Measurements from ENCODE around the gene LSP1.
"Not testable (repeated sequence)": the region's sequence is repeated elsewhere in the genome, so short reads cannot be mapped to it uniquely, and the experiment has no call there.

Gene LSP1, protein sequence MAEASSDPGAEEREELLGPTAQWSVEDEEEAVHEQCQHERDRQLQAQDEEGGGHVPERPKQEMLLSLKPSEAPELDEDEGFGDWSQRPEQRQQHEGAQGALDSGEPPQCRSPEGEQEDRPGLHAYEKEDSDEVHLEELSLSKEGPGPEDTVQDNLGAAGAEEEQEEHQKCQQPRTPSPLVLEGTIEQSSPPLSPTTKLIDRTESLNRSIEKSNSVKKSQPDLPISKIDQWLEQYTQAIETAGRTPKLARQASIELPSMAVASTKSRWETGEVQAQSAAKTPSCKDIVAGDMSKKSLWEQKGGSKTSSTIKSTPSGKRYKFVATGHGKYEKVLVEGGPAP

DNA sequence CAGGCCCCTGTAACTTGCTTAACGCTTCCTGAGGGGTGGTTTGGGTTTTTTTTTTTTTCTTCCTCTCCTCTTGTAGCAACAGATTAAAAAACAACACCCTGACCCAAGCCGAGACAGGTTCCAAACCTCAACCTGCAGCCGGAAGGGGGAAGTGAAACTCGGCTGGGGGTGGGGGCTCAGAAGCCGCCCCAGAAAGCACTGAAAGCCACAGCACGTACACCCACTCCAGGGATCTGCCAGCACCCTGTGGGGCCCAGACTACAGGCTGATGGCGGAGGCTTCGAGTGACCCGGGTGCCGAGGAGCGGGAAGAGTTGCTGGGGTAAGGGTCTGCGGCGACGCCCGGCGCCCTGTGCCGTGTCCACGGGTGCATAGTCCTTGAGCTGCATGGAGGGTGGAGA is at the start of gene LSP1:
LSP1 (plus strand) TSS at position 208 of the 400 bp plus-strand sequence; CDS start at position 269, 61 bp downstream.
- Histone ChIP-seq H3K36me3 (ENCODE audit: insufficient read depth, low read length) (no peaks in the 10 kb centered on the region), H3K27ac (ENCODE audit: low read depth, low read length) (no peak within 1 kb of the TSS), H3K27me3 (ENCODE audit: insufficient read depth, low read length) (no peaks in the 10 kb centered on the region), H3K4me1 (ENCODE audit: control insufficient read depth, insufficient read depth, low read length, unreplicated experiment) (no peaks in the 10 kb centered on the region), H3K4me3 (ENCODE audit: low read depth, low read length) (no peak within 1 kb of the TSS), H2AFZ (ENCODE audit: low read length, unreplicated experiment) (no peak within 1 kb of the TSS), H3K79me2 (ENCODE audit: control insufficient read depth, insufficient read depth, low read length, unreplicated experiment) (no peaks in the 10 kb centered on the region)

DNA sequence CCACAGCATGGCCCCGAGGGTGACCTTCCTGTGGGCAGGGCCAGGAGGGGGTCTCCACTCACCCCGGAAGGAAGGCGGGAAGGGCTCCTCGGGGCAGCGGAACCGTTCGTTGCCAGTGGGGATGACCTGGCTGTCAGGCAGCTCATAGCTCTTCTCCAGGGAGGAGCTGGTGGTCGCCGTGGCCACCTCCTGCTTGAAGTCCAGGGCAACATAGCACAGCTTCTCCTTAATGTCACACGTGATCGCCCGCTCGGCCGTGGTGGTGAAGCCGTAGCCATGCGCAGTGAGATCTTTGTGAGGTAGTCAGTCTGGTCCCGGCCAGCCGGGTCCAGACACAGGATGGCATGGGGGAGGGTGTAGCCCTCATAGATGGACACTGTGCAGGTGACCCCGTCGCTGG is 49.6 kb upstream of the LSP1 start:
- no peaks in the 10 kb centered on the region for H3K36me3 ChIP-seq (ENCODE audit: insufficient read depth, low read length)
- H3K27me3 ChIP-seq (ENCODE audit: insufficient read depth, low read length) = no peaks in the 10 kb centered on the region
- no peak overlapping the region for H3K27ac ChIP-seq (ENCODE audit: low read depth, low read length)

DNA sequence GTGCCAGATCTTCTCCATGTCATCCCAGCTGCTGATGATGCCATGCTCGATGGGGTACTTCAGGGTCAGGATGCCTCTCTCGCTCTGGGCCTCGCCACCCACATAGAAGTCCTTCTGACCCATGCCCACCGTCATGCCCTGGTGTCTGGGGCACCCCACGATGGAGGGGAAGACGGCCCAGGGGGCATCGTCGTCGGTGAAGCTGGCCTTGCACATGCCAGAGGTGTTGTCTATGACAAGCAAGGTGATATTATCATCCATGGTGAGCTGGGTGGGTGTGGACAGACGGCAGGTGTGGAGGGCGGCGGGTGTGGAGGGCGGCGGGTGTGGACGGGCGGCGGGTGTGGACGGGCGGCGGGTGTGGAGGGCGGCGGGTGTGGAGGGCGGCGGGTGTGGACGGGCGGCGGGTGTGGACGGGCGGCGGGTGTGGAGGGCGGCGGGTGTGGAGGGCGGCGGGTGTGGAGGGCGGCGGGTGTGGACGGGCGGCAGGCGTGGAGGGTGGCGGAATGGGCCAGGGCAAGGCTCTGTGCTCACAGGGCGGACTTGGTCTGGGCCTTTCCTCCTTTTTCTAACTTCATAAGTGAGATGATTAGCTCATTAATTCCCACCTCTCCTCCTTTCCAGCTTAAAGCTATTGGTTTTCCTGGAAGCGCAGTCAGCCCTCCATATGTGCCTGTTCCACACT is 48.9 kb upstream of the LSP1 start:
- H3K27ac ChIP-seq (ENCODE audit: low read depth, low read length); H3K36me3 ChIP-seq (ENCODE audit: insufficient read depth, low read length); H3K4me1 ChIP-seq (ENCODE audit: control insufficient read depth, insufficient read depth, low read length, unreplicated experiment); H3K79me2 ChIP-seq (ENCODE audit: control insufficient read depth, insufficient read depth, low read length, unreplicated experiment); H2AFZ ChIP-seq (ENCODE audit: low read length, unreplicated experiment); H3K27me3 ChIP-seq (ENCODE audit: insufficient read depth, low read length); H3K4me3 ChIP-seq (ENCODE audit: low read depth, low read length): not testable (repeated sequence)

More for the DNA sequence above, 49.6 kb upstream of the LSP1 start:
- no peak overlapping the region for H2AFZ ChIP-seq (ENCODE audit: low read length, unreplicated experiment)
- no peaks in the 10 kb centered on the region for H3K79me2 ChIP-seq (ENCODE audit: control insufficient read depth, insufficient read depth, low read length, unreplicated experiment)
- H3K4me3 ChIP-seq (ENCODE audit: low read depth, low read length) = no peak overlapping the region
- no peaks in the 10 kb centered on the region for H3K4me1 ChIP-seq (ENCODE audit: control insufficient read depth, insufficient read depth, low read length, unreplicated experiment)

DNA sequence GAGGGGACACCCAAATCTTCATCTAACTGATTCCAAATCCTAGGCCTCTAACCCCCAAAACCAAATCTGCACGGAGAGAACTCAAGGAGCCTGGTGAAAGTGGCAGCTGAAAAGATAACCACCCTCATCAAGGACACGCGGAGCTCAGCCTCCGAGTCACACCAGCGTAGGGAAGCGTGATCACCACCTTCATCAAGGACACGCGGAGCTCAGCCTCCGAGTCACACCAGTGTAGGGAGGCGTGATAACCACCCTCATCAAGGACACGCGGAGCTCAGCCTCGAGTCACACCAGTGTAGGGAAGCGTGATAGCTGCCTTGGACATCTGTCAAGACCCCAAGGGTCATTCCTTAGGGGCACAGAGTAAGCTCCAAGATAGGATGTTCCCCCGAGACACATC is 47.4 kb upstream of the LSP1 start:
- 0 out of 2 replicates have a peak, but pooled peaks cover 3% of the 10 kb centered on the region for H3K27me3 ChIP-seq (ENCODE audit: insufficient read depth, low read length)
- no peaks in the 10 kb centered on the region for H3K79me2 ChIP-seq (ENCODE audit: control insufficient read depth, insufficient read depth, low read length, unreplicated experiment)
- H3K27ac ChIP-seq (ENCODE audit: low read depth, low read length) = no peak overlapping the region
- no peak overlapping the region for H2AFZ ChIP-seq (ENCODE audit: low read length, unreplicated experiment)
- no peak overlapping the region for H3K4me3 ChIP-seq (ENCODE audit: low read depth, low read length)
- no peaks in the 10 kb centered on the region for H3K4me1 ChIP-seq (ENCODE audit: control insufficient read depth, insufficient read depth, low read length, unreplicated experiment)
- H3K36me3 ChIP-seq (ENCODE audit: insufficient read depth, low read length) = no peaks in the 10 kb centered on the region

DNA sequence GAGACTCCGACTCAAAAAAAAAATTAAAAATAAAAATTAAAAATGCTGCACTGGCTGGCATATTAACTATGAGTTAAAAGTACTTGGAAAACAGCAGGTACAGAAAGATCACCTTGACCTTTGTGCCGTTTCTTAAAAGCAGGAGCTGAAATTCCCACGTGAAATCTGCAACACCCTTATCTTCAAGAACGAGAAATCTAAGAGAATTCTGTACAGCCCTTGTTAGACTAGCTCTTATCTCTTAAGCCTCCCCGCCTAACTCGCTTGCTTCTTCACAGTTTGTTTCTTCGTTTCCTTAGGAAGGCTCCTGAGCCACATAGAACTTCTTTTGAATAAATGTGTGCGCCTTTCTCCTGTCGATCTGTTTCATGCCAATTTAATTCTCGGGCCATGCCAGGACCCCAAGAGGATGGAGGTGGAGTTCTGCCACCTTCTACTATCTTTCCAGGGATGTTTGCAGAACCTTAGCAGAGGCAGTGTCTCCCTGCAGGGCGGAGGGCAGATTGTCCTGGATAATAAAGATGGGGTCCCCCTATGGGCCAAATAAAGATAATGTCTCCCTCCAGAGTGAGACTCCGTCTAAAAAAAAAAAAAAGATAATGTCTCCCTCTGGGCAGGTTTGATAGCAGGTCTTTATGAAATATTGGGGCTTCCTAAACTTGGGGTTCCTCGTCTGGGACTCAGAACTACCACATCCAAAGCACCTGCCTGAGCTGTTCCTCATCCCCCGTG is 45.5 kb upstream of the LSP1 start:
- Histone ChIP-seq H2AFZ (ENCODE audit: low read length, unreplicated experiment) (no peak overlapping the region), H3K36me3 (ENCODE audit: insufficient read depth, low read length) (no peaks in the 10 kb centered on the region), H3K27me3 (ENCODE audit: insufficient read depth, low read length) (peaks cover 8% of the 10 kb centered on the region; the same call in 1 of the 2 replicates), H3K79me2 (ENCODE audit: control insufficient read depth, insufficient read depth, low read length, unreplicated experiment) (no peaks in the 10 kb centered on the region), H3K27ac (ENCODE audit: low read depth, low read length) (no peak overlapping the region), H3K4me1 (ENCODE audit: control insufficient read depth, insufficient read depth, low read length, unreplicated experiment) (no peaks in the 10 kb centered on the region), H3K4me3 (ENCODE audit: low read depth, low read length) (no peak overlapping the region)

DNA sequence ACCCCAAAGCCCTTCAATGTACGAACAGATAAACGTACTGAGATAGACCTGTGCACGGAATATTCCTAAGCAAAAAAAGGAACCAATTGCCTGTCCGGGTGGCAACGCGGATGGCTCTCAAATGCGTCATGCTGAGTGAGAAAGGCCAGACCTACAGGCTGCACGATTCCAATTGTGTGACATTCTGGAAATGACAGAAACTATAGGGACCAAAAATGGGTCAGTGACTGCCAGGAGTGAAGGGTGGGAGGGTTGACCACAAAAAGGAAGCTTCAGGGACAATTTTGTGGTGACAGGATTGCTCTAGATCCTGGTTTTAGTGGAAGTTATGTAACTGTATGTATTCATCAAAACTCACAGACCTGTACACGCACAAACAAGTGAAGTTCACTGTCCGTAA is 42.1 kb upstream of the LSP1 start:
- peaks cover 9% of the 10 kb centered on the region for H3K27me3 ChIP-seq (ENCODE audit: insufficient read depth, low read length)
- H3K27ac ChIP-seq (ENCODE audit: low read depth, low read length) = no peak overlapping the region
- H3K36me3 ChIP-seq (ENCODE audit: insufficient read depth, low read length) = no peaks in the 10 kb centered on the region
- H2AFZ ChIP-seq (ENCODE audit: low read length, unreplicated experiment) = no peak overlapping the region
- no peak overlapping the region for H3K4me3 ChIP-seq (ENCODE audit: low read depth, low read length)
- no peaks in the 10 kb centered on the region for H3K79me2 ChIP-seq (ENCODE audit: control insufficient read depth, insufficient read depth, low read length, unreplicated experiment)
- no peaks in the 10 kb centered on the region for H3K4me1 ChIP-seq (ENCODE audit: control insufficient read depth, insufficient read depth, low read length, unreplicated experiment)

DNA sequence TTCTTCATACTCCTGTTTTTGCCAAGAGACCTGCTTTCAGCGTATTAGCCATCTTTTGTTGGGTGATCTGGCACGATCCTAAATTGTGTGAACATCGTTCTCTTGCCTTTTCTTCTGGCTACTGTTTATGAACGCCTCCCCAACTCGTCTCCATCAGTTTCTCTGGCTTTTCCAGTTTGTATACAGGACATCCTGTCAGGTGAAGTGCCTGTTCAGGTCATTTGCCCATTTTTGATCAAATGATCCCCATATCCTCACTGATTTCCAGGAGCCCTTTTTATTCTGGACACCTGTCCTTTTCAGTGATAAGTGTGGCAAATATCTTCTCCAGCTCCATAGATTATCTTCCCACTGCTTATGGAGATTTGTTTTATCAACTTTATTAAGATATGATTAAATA is 40.6 kb upstream of the LSP1 start:
- Histone ChIP-seq H3K79me2 (ENCODE audit: control insufficient read depth, insufficient read depth, low read length, unreplicated experiment) (no peaks in the 10 kb centered on the region), H3K4me3 (ENCODE audit: low read depth, low read length) (no peak overlapping the region), H3K27ac (ENCODE audit: low read depth, low read length) (no peak overlapping the region), H3K27me3 (ENCODE audit: insufficient read depth, low read length) (peaks cover 9% of the 10 kb centered on the region), H3K36me3 (ENCODE audit: insufficient read depth, low read length) (no peaks in the 10 kb centered on the region), H2AFZ (ENCODE audit: low read length, unreplicated experiment) (no peak overlapping the region), H3K4me1 (ENCODE audit: control insufficient read depth, insufficient read depth, low read length, unreplicated experiment) (no peaks in the 10 kb centered on the region)

DNA sequence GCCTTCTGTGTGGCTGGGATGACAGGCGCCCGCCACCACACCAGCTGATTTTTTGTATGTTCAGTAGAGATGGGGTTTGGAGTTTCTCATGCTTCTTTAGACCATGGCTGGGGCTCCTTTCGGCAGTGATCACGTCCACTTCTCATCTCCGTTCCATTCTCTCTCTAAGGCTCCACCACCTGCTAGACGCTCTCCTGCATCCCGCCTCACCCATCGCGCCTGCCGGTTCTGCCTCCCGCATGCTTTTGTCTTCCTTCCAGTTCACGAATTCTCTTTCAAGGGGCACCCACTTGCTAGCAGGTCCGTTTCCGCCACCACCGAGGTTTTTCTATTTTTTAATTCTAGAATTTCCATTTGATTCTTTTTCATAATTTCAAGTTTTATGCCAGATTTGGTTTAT is 40.1 kb upstream of the LSP1 start:
- no peaks in the 10 kb centered on the region for H3K79me2 ChIP-seq (ENCODE audit: control insufficient read depth, insufficient read depth, low read length, unreplicated experiment)
- H3K36me3 ChIP-seq (ENCODE audit: insufficient read depth, low read length) = no peaks in the 10 kb centered on the region
- H3K4me3 ChIP-seq (ENCODE audit: low read depth, low read length) = no peak overlapping the region
- H3K27ac ChIP-seq (ENCODE audit: low read depth, low read length) = no peak overlapping the region
- H3K27me3 ChIP-seq (ENCODE audit: insufficient read depth, low read length) = peaks cover 15% of the 10 kb centered on the region
- no peaks in the 10 kb centered on the region for H3K4me1 ChIP-seq (ENCODE audit: control insufficient read depth, insufficient read depth, low read length, unreplicated experiment)
- no peak overlapping the region for H2AFZ ChIP-seq (ENCODE audit: low read length, unreplicated experiment)

DNA sequence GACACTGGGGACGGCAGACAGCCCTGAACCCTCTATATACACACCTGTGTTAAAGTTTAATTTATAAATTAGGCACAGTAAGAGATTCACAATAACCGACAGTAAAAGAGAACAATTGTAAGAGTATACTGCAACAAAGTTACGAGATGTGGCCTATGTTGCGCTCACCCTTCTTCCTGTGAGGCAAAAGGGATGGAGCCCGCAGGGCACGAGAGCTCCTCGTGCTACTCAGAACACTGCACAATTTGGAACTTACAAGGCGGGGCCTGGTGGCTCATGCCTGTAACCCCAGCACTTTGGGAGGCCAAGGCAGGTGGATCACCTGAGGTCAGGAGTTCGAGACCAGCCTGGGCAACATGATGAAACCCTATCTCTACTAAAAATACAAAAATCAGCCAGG is 39.5 kb upstream of the LSP1 start:
- H3K79me2 ChIP-seq (ENCODE audit: control insufficient read depth, insufficient read depth, low read length, unreplicated experiment); H3K4me3 ChIP-seq (ENCODE audit: low read depth, low read length); H2AFZ ChIP-seq (ENCODE audit: low read length, unreplicated experiment); H3K4me1 ChIP-seq (ENCODE audit: control insufficient read depth, insufficient read depth, low read length, unreplicated experiment); H3K27ac ChIP-seq (ENCODE audit: low read depth, low read length); H3K36me3 ChIP-seq (ENCODE audit: insufficient read depth, low read length): not testable (repeated sequence)
- peaks cover 15% of the 10 kb centered on the region for H3K27me3 ChIP-seq (ENCODE audit: insufficient read depth, low read length)

DNA sequence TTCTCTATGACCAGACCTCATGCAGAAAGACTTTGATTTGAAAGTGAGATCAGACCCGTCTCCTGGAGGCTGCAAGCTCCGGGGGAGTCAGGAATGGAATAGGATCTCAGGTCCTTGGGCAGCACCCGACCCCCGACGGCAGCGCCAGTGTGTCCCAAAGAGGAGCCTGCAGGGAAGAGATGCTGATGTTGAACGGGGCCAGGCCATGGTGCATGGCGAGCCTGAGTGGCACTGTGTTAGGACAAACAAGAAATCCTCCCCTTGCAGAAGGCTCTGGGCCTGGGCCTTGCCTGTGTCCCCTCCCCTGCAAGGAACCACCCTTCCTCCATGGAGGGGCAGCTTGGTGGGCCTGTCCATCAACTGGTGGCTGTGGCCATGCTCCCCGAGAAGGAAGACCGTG is 38.2 kb upstream of the LSP1 start:
- Histone ChIP-seq H3K27ac (ENCODE audit: low read depth, low read length) (no peak overlapping the region), H3K79me2 (ENCODE audit: control insufficient read depth, insufficient read depth, low read length, unreplicated experiment) (no peaks in the 10 kb centered on the region), H3K36me3 (ENCODE audit: insufficient read depth, low read length) (no peaks in the 10 kb centered on the region), H3K27me3 (ENCODE audit: insufficient read depth, low read length) (peaks cover 12% of the 10 kb centered on the region), H3K4me1 (ENCODE audit: control insufficient read depth, insufficient read depth, low read length, unreplicated experiment) (no peaks in the 10 kb centered on the region), H2AFZ (ENCODE audit: low read length, unreplicated experiment) (no peak overlapping the region), H3K4me3 (ENCODE audit: low read depth, low read length) (no peak overlapping the region)

Measured in ACC112 (cell line).